HG02840 (cell line): Measurements from ENCODE around the gene PRXL2B.
"Not testable (repeated sequence)": the region's sequence is repeated elsewhere in the genome, so short reads cannot be mapped to it uniquely, and the experiment has no call there.

Experiments used
- ATAC-seq: cut with Tn5 transposase; IDR thresholded peaks from one replicate; pipeline ENCODE4 v1.9.1; 2021; ENCODE audit warnings: mild to moderate bottlenecking, moderate library complexity, moderate number of reproducible peaks; ENCODE audit not compliant: unreplicated experiment, low FRiP score

PRXL2B gene

GRCh38 chr1:2550309-2550861 is 36.2 kb upstream of the PRXL2B start:
- not testable (repeated sequence) for ATAC-seq

GRCh38 chr1:2551544-2551943 is 35.0 kb upstream of the PRXL2B start:
- ATAC-seq: not testable (repeated sequence)

GRCh38 chr1:2552189-2552588 is 34.4 kb upstream of the PRXL2B start:
- no peak for ATAC-seq

GRCh38 chr1:2553076-2553475 is 33.5 kb upstream of the PRXL2B start:
- ATAC-seq: not testable (repeated sequence)

GRCh38 chr1:2553871-2554620 is 32.5 kb upstream of the PRXL2B start:
- ATAC-seq: no peak

- ATAC-seq: no peak
These were observed 31.8 kb upstream of the PRXL2B start for GRCh38 chr1:2554621-2555387.

- peak; percentile 42 for ATAC-seq
These were observed 30.8 kb upstream of the PRXL2B start for GRCh38 chr1:2555634-2556276.

- ATAC-seq: peak; percentile 37
These were observed 30.3 kb upstream of the PRXL2B start, which contains the start of gene TNFRSF14 for GRCh38 chr1:2556277-2556677. TSS of gene TNFRSF14 (plus strand) at chr1:2556371. CDS start at chr1:2556665, 294 bp downstream.

GRCh38 chr1:2556678-2557481 is 29.7 kb upstream of the PRXL2B start:
- ATAC-seq: no peak

GRCh38 chr1:2557482-2558400 is 28.8 kb upstream of the PRXL2B start:
- no peak for ATAC-seq

GRCh38 chr1:2558420-2558819 is 28.2 kb upstream of the PRXL2B start:
- no peak for ATAC-seq

- no peak for ATAC-seq
These were observed 27.7 kb upstream of the PRXL2B start for GRCh38 chr1:2558861-2559260.

GRCh38 chr1:2559509-2560298 is 26.9 kb upstream of the PRXL2B start:
- ATAC-seq: no peak

- ATAC-seq: no peak
These were observed 26.1 kb upstream of the PRXL2B start for GRCh38 chr1:2560299-2561073.

GRCh38 chr1:2561446-2561845 is 25.1 kb upstream of the PRXL2B start:
- no peak for ATAC-seq

GRCh38 chr1:2561898-2562895 is 24.4 kb upstream of the PRXL2B start:
- no peak for ATAC-seq
